ENCODE data around the gene AFF2. TPM values are rescaled to one million over a fixed set of nuclear protein-coding genes. Genes with fewer than 3 reads are reported as not detected.

AFF2 gene
- total and polyA plus RNA-seq, 2 donors (not counting 3 experiments of a cell fraction or from before 2014, with no cell fraction given): 0.03 to 0.07 TPM

- no peak overlapping the region for H3K9ac ChIP-seq (replicated peaks; ENCODE audit: extremely low read depth, insufficient read depth, low read length)
- no peaks in the 10 kb centered on the region for H3K27me3 ChIP-seq (ENCODE audit: control insufficient read depth in 2 of 2, insufficient read depth in 2 of 2, low read length in 2 of 2)
- dilution Hi-C loops (cut with MboI; ENCODE audit: extremely low pct_ligation_motif_present, low sequenced_read_pairs) (no loop called here), intact Hi-C loops (cut with micrococcal nuclease) (no loop called here)
- BruUV-seq (replicated peaks): no TSS peak
- no peaks in the 10 kb centered on the region for H3K4me1 ChIP-seq (ENCODE audit: control insufficient read depth, extremely low read depth, insufficient read depth, low read length)
- no peak overlapping the region for H2AFZ ChIP-seq (ENCODE audit: low read depth, low read length)
- FAIRE-seq (no peak), DNase-seq (ENCODE audit: low read depth, low spot score) (no peak)
- H3K27ac ChIP-seq (ENCODE audit: insufficient read depth, low read depth, low read length): no peak overlapping the region
- H3K79me2 ChIP-seq (ENCODE audit: control insufficient read depth, insufficient read depth, low read length): no peaks in the 10 kb centered on the region
- no peak overlapping the region for H3K4me3 ChIP-seq (replicated peaks in 1 of 3; ENCODE audit: insufficient read depth in 1 of 3, low read depth in 1 of 3, low read length in 3 of 3)
- H3K4me2 ChIP-seq (ENCODE audit: insufficient read depth, low read length): no peak overlapping the region
- POLR2A ChIA-PET: no interaction called here
- H3K9me1 ChIP-seq (replicated peaks; ENCODE audit: control insufficient read depth, extremely low read depth, insufficient read depth, low read length): no peaks in the 10 kb centered on the region
- TF ChIP-seq MAX (IDR thresholded peaks at IDR 0.05; ENCODE audit: insufficient read depth, insufficient read length) (no peak), GATA2 (IDR thresholded peaks at IDR 0.05; ENCODE audit: insufficient read depth, insufficient read length, low read depth, low read length) (no peak), FOS (IDR thresholded peaks at IDR 0.05; ENCODE audit: borderline replicate concordance, insufficient read depth, low read length) (no peak), POLR2AphosphoS5 (IDR thresholded peaks at IDR 0.05; ENCODE audit: insufficient read depth, low read depth, low read length) (no peak), CTCF (IDR thresholded peaks at IDR 0.05; ENCODE audit: extremely low read depth in 1 of 2, insufficient read depth in 1 of 2, low read depth in 1 of 2, low read length in 2 of 2) (no peak), EZH2 (IDR thresholded peaks at IDR 0.05; ENCODE audit: borderline replicate concordance, low read depth, low read length, severe bottlenecking) (no peak), MYC (IDR thresholded peaks at IDR 0.05; ENCODE audit: low read depth, low read length) (no peak), POLR2A (IDR thresholded peaks at IDR 0.05; ENCODE audit: low read depth, low read length) (no peak), JUN (IDR thresholded peaks at IDR 0.05; ENCODE audit: borderline replicate concordance, insufficient read depth, insufficient read length, low read depth) (no peak)
- CTCF ChIA-PET: no interaction called here
- no peaks in the 10 kb centered on the region for H3K9me3 ChIP-seq (replicated peaks; ENCODE audit: control insufficient read depth, insufficient read depth, low read length)
- H4K20me1 ChIP-seq (replicated peaks; ENCODE audit: control insufficient read depth, extremely low read depth, insufficient read depth, low read length): no peaks in the 10 kb centered on the region
- no peaks in the 10 kb centered on the region for H3K36me3 ChIP-seq (ENCODE audit: control insufficient read depth in 2 of 2, extremely low read depth in 1 of 2, insufficient read depth in 2 of 2, low read length in 2 of 2)
Observed at GRCh38 chrX:148913971-148914370, 413.6 kb downstream of the AFF2 start.

All from endothelial cell of umbilical vein (primary cell).